A549 (cell line): ENCODE data around the gene MRPL20. TPM values are rescaled to one million over a fixed set of nuclear protein-coding genes. Genes with fewer than 3 reads are reported as not detected.

Experiments
- ATAC-seq, 2 experiments: fragments of 200-7000 bp in 1 of 2; fragments of >200 bp in 1 of 2; cut with Nextera tagmentation in 1 of 2; cut with Tn5 transposase in 1 of 2; 3 replicates each; pipeline versions ENCODE4 v1.8.0 to v1.9.1; 2018 to 2020; ENCODE audit warnings: mild to moderate bottlenecking in 1 of 2, moderate library complexity in 1 of 2
- CTCF ChIA-PET: fragments of 300-600 bp; sonication (Branson Sonifier 250); formaldehyde crosslinking; extraction: SDS; loops from one replicate; lab custom pipeline; 2021; ENCODE audit warnings: antibody characterized with exemption, inconsistent platforms; lab: Yijun Ruan, JAX
- POLR2A ChIA-PET: fragments of 350-600 bp; formaldehyde crosslinking; extraction: SDS; loops from one replicate; lab custom pipeline; 2021; ENCODE audit warnings: antibody characterized with exemption, inconsistent platforms; lab: Yijun Ruan, JAX
- DNase-seq, 2 experiments: peaks; one replicate each; pipeline versions ENCODE4 v3.0.0 to v3.0.0-alpha.2; 2011 to 2016; ENCODE audit warnings: low read depth in 1 of 2, low spot score in 1 of 2
- FAIRE-seq: peaks from 2 replicates; lab custom pipeline; 2011; peaks lifted over from hg19 to GRCh38; lab: Jason Lieb, UNC
- H3K27ac ChIP-seq, 2 experiments: fragments of >200 bp; sonication (Bioruptor Twin); formaldehyde crosslinking; 3 replicates each; pipeline ENCODE4 v1.5.1; 2016 to 2017
- H3K4me1 ChIP-seq: fragments of >200 bp; sonication (Bioruptor Twin); formaldehyde crosslinking; 3 replicates; pipeline ENCODE4 v1.6.1; 2016
- H3K4me2 ChIP-seq: fragments of >200 bp; sonication (Bioruptor Twin); formaldehyde crosslinking; 3 replicates; pipeline ENCODE4 v1.6.1; 2016
- H3K4me3 ChIP-seq: fragments of >200 bp; sonication (Bioruptor Twin); formaldehyde crosslinking; 3 replicates; pipeline ENCODE4 v1.5.1; 2016
- H3K9me3 ChIP-seq: fragments of >200 bp; sonication (Bioruptor Twin); formaldehyde crosslinking; 3 replicates; pipeline ENCODE4 v1.6.1; 2016
- BCL3 ChIP-seq: fragments of >200 bp; sonication (Bioruptor Twin); formaldehyde crosslinking; IDR thresholded peaks from 3 replicates; pipeline ENCODE4 v1.6.1; 2016
- BHLHE40 ChIP-seq: IDR thresholded peaks from 2 replicates; pipeline ENCODE4 v1.6.1; 2012; ENCODE audit warnings: low read depth, low read length, inconsistent platforms
- CBX8 ChIP-seq: fragments of 200-600 bp; sonication (generic); IDR thresholded peaks from 2 replicates; pipeline ENCODE4 v1.6.1; 2016
- EP300 ChIP-seq, 2 experiments: fragments of >200 bp; sonication (Bioruptor Twin); formaldehyde crosslinking; IDR thresholded peaks; 2 replicates in 1 of 2; 3 replicates in 1 of 2; pipeline ENCODE4 v1.6.1; 2016 to 2017
- FOSL2 ChIP-seq, 2 experiments: fragments of 450-650 bp in 1 of 2; fragments of >200 bp in 1 of 2; sonication (Bioruptor Twin) in 1 of 2; formaldehyde crosslinking; IDR thresholded peaks; 2 replicates each; pipeline versions ENCODE4 v1.5.0 to v1.6.1; 2016 to 2020; ENCODE audit warnings: mild to moderate bottlenecking in 1 of 2, moderate library complexity in 1 of 2
- GATA3 ChIP-seq: IDR thresholded peaks from 2 replicates; pipeline ENCODE4 v1.6.1; 2012; ENCODE audit warnings: borderline replicate concordance
- HOXB13 ChIP-seq: fragments of 250-450 bp; sonication (Bioruptor Pico); IDR thresholded peaks from 2 replicates; pipeline ENCODE4 v1.5.0; 2020; ENCODE audit warnings: low read depth, mild to moderate bottlenecking, moderate library complexity
- JUN ChIP-seq, 2 experiments: fragments of >200 bp; sonication (Bioruptor Twin); formaldehyde crosslinking; IDR thresholded peaks; 2 replicates in 1 of 2; 3 replicates in 1 of 2; pipeline ENCODE4 v1.6.1; 2016 to 2017
- MAZ ChIP-seq: fragments of 150-350 bp; IDR thresholded peaks from 2 replicates; pipeline ENCODE4 v1.6.1; 2014; ENCODE audit warnings: antibody characterized with exemption, low read depth, low read length, borderline replicate concordance
- POLR2A ChIP-seq: IDR thresholded peaks from 2 replicates; pipeline ENCODE4 v1.6.1; 2012; ENCODE audit warnings: mild to moderate bottlenecking, low read length
- RFX5 ChIP-seq: fragments of 450-650 bp; IDR thresholded peaks from 2 replicates; pipeline ENCODE4 v1.7.1; 2014; ENCODE audit warnings: antibody characterized with exemption, mild to moderate bottlenecking, moderate library complexity
- SREBF2 ChIP-seq: fragments of 450-650 bp; IDR thresholded peaks from 2 replicates; pipeline ENCODE4 v1.6.1; 2014; ENCODE audit warnings: mild to moderate bottlenecking, moderate library complexity
- USF2 ChIP-seq: fragments of 450-650 bp; IDR thresholded peaks from 2 replicates; pipeline ENCODE4 v1.6.1; 2014; ENCODE audit warnings: antibody characterized with exemption
- ZC3H11A ChIP-seq: fragments of 450-650 bp; IDR thresholded peaks from 2 replicates; pipeline ENCODE4 v1.6.1; 2014; ENCODE audit warnings: antibody characterized with exemption, mild to moderate bottlenecking
- ZSCAN20 ChIP-seq: fragments of 250-450 bp; sonication (Bioruptor Pico); IDR thresholded peaks from 2 replicates; pipeline ENCODE4 v1.8.0; 2022; ENCODE audit warnings: mild to moderate bottlenecking, moderate library complexity
- WGBS: methylation state at CpG from one replicate; pipeline ENCODE4 v1.1.6; 2017; ENCODE audit errors: missing lambda C conversion rate; 5-methylcytosine and 5-hydroxymethylcytosine counted together
- polyA plus RNA-seq, 4 experiments: library from polyadenylated mRNA; depleted of rRNA in 3 of 4; stranded (reverse); fragments of >200 nt; fragmentation: RNase III in 1 of 4; extraction: RNeasy Plus Mini Kit Qiagen cat#74134 plus additional on column Dnase treatment in 1 of 4; gene quantifications; 2 replicates in 3 of 4; 3 replicates in 1 of 4; pipeline ENCODE4 v1.2.3, GENCODE V29; 2011 to 2017
- TF ChIP-seq, protein P1 (sequence below): fragments of 200-600 bp; sonication (generic); IDR thresholded peaks from 2 replicates; pipeline ENCODE4 v1.6.1; 2016; ENCODE audit warnings: antibody characterized with exemption, mild to moderate bottlenecking, moderate library complexity
- TF ChIP-seq, protein P2 (sequence below): IDR thresholded peaks from 2 replicates; pipeline ENCODE4 v1.6.1; 2012

Gene MRPL20
- polyA plus RNA-seq, 2 of the 4 experiments (the other 2 are of a cell fraction): 158 to 163 TPM

GRCh38 chr1:1366699-1367066 lies 40.4 kb downstream of the MRPL20 start:
- DNase-seq: no peak
- FAIRE-seq: no peak
- no peak overlapping the region for H3K4me2 ChIP-seq
- POLR2A ChIA-PET: no interaction called here
- TF ChIP-seq JUN (IDR thresholded peaks at IDR 0.05) (no peak), EP300 (IDR thresholded peaks at IDR 0.05) (no peak), GATA3 (no peak), POLR2A (no peak), ZC3H11A (no peak), FOSL2 (IDR thresholded peaks at IDR 0.05) (no peak), FOSL2 (CRISPR knock-in tag; IDR thresholded peaks at IDR 0.05) (no peak), USF2 (no peak), RFX5 (no peak), SREBF2 (no peak), BCL3 (no peak), HOXB13 (CRISPR knock-in tag) (no peak), MAZ (no peak), ZSCAN20 (CRISPR knock-in tag) (no peak), CBX8 (no peak)
- TF ChIP-seq, protein P1, sequence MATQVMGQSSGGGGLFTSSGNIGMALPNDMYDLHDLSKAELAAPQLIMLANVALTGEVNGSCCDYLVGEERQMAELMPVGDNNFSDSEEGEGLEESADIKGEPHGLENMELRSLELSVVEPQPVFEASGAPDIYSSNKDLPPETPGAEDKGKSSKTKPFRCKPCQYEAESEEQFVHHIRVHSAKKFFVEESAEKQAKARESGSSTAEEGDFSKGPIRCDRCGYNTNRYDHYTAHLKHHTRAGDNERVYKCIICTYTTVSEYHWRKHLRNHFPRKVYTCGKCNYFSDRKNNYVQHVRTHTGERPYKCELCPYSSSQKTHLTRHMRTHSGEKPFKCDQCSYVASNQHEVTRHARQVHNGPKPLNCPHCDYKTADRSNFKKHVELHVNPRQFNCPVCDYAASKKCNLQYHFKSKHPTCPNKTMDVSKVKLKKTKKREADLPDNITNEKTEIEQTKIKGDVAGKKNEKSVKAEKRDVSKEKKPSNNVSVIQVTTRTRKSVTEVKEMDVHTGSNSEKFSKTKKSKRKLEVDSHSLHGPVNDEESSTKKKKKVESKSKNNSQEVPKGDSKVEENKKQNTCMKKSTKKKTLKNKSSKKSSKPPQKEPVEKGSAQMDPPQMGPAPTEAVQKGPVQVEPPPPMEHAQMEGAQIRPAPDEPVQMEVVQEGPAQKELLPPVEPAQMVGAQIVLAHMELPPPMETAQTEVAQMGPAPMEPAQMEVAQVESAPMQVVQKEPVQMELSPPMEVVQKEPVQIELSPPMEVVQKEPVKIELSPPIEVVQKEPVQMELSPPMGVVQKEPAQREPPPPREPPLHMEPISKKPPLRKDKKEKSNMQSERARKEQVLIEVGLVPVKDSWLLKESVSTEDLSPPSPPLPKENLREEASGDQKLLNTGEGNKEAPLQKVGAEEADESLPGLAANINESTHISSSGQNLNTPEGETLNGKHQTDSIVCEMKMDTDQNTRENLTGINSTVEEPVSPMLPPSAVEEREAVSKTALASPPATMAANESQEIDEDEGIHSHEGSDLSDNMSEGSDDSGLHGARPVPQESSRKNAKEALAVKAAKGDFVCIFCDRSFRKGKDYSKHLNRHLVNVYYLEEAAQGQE: no peak
- TF ChIP-seq, protein P2, sequence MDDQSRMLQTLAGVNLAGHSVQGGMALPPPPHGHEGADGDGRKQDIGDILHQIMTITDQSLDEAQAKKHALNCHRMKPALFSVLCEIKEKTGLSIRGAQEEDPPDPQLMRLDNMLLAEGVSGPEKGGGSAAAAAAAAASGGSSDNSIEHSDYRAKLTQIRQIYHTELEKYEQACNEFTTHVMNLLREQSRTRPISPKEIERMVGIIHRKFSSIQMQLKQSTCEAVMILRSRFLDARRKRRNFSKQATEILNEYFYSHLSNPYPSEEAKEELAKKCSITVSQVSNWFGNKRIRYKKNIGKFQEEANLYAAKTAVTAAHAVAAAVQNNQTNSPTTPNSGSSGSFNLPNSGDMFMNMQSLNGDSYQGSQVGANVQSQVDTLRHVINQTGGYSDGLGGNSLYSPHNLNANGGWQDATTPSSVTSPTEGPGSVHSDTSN: no peak
- TF ChIP-seq, all 56 proteins: peak for 0
- Histone ChIP-seq H3K27ac (no peak overlapping the region), H3K4me3 (no peak overlapping the region), H3K4me1 (no peaks in the 10 kb centered on the region), H3K9me3 (no peaks in the 10 kb centered on the region)
- no peak for ATAC-seq
- CTCF ChIA-PET: no interaction called here
- WGBS: 83% methylated on average over 3 of the region's 3 CpGs

- ChIA-PET POLR2A (no interaction called here), CTCF (no interaction called here)
- DNase-seq: no peak
- no peaks in the 10 kb centered on the region for H3K4me1 ChIP-seq
- WGBS: 47% methylated on average over 10 of the region's 10 CpGs
- no peak overlapping the region for H3K4me2 ChIP-seq
- no peak overlapping the region for H3K4me3 ChIP-seq
- no peaks in the 10 kb centered on the region for H3K9me3 ChIP-seq
- no peak overlapping the region for H3K27ac ChIP-seq
- no peak for ATAC-seq
- FAIRE-seq: no peak
- no peak for TF ChIP-seq BHLHE40
Measured at GRCh38 chr1:1365875-1366698, 41.0 kb downstream of the MRPL20 start.
